ENCODE measurements around the gene NCAM1.

DNA sequence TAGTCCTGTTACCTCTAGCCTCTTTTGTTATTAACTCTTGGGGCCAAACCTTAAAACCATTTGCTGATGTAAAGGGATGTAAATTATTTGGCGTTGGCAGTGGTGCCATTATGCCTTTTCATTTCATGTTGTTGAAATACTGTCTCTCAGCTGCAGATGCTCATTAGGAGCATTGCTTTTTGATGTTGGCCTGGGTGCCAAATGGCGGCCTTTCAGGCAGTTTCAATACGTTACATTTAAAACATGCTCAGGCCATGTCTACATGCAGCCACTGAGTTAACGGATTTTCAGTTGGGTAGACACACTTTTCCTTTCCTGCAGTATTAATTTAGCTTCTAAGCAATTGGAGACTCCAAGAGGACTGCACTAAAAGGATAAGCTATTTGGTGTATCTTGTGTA, 5.3 kb downstream of the NCAM1 start:
- TF ChIP-seq, protein P1, sequence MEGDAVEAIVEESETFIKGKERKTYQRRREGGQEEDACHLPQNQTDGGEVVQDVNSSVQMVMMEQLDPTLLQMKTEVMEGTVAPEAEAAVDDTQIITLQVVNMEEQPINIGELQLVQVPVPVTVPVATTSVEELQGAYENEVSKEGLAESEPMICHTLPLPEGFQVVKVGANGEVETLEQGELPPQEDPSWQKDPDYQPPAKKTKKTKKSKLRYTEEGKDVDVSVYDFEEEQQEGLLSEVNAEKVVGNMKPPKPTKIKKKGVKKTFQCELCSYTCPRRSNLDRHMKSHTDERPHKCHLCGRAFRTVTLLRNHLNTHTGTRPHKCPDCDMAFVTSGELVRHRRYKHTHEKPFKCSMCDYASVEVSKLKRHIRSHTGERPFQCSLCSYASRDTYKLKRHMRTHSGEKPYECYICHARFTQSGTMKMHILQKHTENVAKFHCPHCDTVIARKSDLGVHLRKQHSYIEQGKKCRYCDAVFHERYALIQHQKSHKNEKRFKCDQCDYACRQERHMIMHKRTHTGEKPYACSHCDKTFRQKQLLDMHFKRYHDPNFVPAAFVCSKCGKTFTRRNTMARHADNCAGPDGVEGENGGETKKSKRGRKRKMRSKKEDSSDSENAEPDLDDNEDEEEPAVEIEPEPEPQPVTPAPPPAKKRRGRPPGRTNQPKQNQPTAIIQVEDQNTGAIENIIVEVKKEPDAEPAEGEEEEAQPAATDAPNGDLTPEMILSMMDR (IDR thresholded peaks at IDR 0.05 in 2 of 3, conservative IDR thresholded peaks at IDR 0.05 in 1 of 3; ENCODE audit: borderline replicate concordance in 1 of 3, insufficient read depth in 1 of 3, low read depth in 2 of 3, low read length in 2 of 3), result no peak
- no peak for TF ChIP-seq RAD21 (IDR thresholded peaks at IDR 0.05; ENCODE audit: low read depth)
- no peak for TF ChIP-seq EZH2 (IDR thresholded peaks at IDR 0.05)
- no peak for TF ChIP-seq POLR2A (IDR thresholded peaks at IDR 0.05; ENCODE audit: borderline replicate concordance, extremely low read depth, insufficient read depth, insufficient read length)
- TF ChIP-seq, protein P2, sequence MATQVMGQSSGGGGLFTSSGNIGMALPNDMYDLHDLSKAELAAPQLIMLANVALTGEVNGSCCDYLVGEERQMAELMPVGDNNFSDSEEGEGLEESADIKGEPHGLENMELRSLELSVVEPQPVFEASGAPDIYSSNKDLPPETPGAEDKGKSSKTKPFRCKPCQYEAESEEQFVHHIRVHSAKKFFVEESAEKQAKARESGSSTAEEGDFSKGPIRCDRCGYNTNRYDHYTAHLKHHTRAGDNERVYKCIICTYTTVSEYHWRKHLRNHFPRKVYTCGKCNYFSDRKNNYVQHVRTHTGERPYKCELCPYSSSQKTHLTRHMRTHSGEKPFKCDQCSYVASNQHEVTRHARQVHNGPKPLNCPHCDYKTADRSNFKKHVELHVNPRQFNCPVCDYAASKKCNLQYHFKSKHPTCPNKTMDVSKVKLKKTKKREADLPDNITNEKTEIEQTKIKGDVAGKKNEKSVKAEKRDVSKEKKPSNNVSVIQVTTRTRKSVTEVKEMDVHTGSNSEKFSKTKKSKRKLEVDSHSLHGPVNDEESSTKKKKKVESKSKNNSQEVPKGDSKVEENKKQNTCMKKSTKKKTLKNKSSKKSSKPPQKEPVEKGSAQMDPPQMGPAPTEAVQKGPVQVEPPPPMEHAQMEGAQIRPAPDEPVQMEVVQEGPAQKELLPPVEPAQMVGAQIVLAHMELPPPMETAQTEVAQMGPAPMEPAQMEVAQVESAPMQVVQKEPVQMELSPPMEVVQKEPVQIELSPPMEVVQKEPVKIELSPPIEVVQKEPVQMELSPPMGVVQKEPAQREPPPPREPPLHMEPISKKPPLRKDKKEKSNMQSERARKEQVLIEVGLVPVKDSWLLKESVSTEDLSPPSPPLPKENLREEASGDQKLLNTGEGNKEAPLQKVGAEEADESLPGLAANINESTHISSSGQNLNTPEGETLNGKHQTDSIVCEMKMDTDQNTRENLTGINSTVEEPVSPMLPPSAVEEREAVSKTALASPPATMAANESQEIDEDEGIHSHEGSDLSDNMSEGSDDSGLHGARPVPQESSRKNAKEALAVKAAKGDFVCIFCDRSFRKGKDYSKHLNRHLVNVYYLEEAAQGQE (IDR thresholded peaks at IDR 0.05; ENCODE audit: low read depth), result no peak
- TF ChIP-seq ZNF274 (IDR thresholded peaks at IDR 0.05; ENCODE audit: low read depth, low read length), result no peak
- TF ChIP-seq SIN3A (IDR thresholded peaks at IDR 0.05; ENCODE audit: low read depth), result no peak
- no peak for TF ChIP-seq CEBPB (IDR thresholded peaks at IDR 0.05; ENCODE audit: low read depth)
- TF ChIP-seq EZH2phosphoT487 (IDR thresholded peaks at IDR 0.05; ENCODE audit: borderline replicate concordance), result no peak
